ENCODE data around the gene CDCA8.
"Not testable (repeated sequence)": the region's sequence is repeated elsewhere in the genome, so short reads cannot be mapped to it uniquely, and the experiment has no call there.

Gene CDCA8

GRCh38 chr1:37732111-37732780 is 39.9 kb downstream of the CDCA8 start:
- DNase-seq, result no peak

GRCh38 chr1:37734629-37735591 is 42.6 kb downstream of the CDCA8 start:
- no peak for DNase-seq

- DNase-seq, result not testable (repeated sequence)
Observed at GRCh38 chr1:37737975-37738374, 45.7 kb downstream of the CDCA8 start.

GRCh38 chr1:37738619-37739018 is 46.3 kb downstream of the CDCA8 start:
- not testable (repeated sequence) for DNase-seq

GRCh38 chr1:37739222-37739621 is 46.9 kb downstream of the CDCA8 start:
- DNase-seq, result no peak

GRCh38 chr1:37741130-37741529 is 48.8 kb downstream of the CDCA8 start:
- peak in 1 of 51 donors; percentile 49 for DNase-seq

- DNase-seq, result no peak
Observed at GRCh38 chr1:37741662-37742061, 49.3 kb downstream of the CDCA8 start.

GRCh38 chr1:37746806-37747205 is 54.5 kb downstream of the CDCA8 start:
- DNase-seq, result no peak

GRCh38 chr1:37748565-37748964 is 56.2 kb downstream of the CDCA8 start:
- DNase-seq, result no peak

GRCh38 chr1:37752213-37752582 is 59.9 kb downstream of the CDCA8 start:
- no peak for DNase-seq

GRCh38 chr1:37752583-37753471 is 60.5 kb downstream of the CDCA8 start:
- DNase-seq, result peak in 8 of 51 donors; percentile 8 to 48 (median 28)

- DNase-seq, result no peak
Observed at GRCh38 chr1:37753473-37754321, 61.4 kb downstream of the CDCA8 start.

- DNase-seq, result peak in 1 of 51 donors; percentile 29
Observed at GRCh38 chr1:37755290-37755689, 63.0 kb downstream of the CDCA8 start.

GRCh38 chr1:37755951-37756560 is 63.7 kb downstream of the CDCA8 start:
- no peak for DNase-seq
